Activated CD8-positive, alpha-beta T cell treated with anti-CD3 and anti-CD28 coated beads for 36 hours (primary cell): ENCODE results near the gene MYO1A. TPM values are rescaled to one million over a fixed set of nuclear protein-coding genes. Genes with fewer than 3 reads are reported as not detected.
A peak's percentile ranks its signal among the peaks of the same experiment; 100 is the strongest.
"Not testable (repeated sequence)": the region's sequence is repeated elsewhere in the genome, so short reads cannot be mapped to it uniquely, and the experiment has no call there.

Source experiments
- ATAC-seq: fragments of 200-7000 bp; cut with Tn5 transposase; one replicate; pipeline ENCODE4 v1.10.0; 2021; ENCODE audit warnings: mild to moderate bottlenecking, moderate library complexity
- CTCF ChIA-PET: fragments of 350-600 bp; sonication (Branson Sonifier 250); formaldehyde crosslinking; loops from one replicate; lab custom pipeline; 2021; ENCODE audit warnings: antibody characterized with exemption; lab: Charles Lee
- POLR2A ChIA-PET: fragments of 350-600 bp; sonication (Branson Sonifier 250); formaldehyde crosslinking; loops from one replicate; lab custom pipeline; 2021; ENCODE audit warnings: antibody characterized with exemption; lab: Charles Lee
- DNase-seq: peaks from one replicate; pipeline ENCODE4 v3.0.0-alpha.2; 2020
- H3K27ac Mint-ChIP-seq: one replicate; pipeline ENCODE4 v1.8.0; 2021; ENCODE audit warnings: mild to moderate bottlenecking, mixed read lengths
- H3K27me3 Mint-ChIP-seq: one replicate; pipeline ENCODE4 v1.8.0; 2021; ENCODE audit warnings: mixed read lengths
- H3K36me3 Mint-ChIP-seq: one replicate; pipeline ENCODE4 v1.8.0; 2021; ENCODE audit warnings: low read depth, mixed read lengths
- H3K4me1 Mint-ChIP-seq: one replicate; pipeline ENCODE4 v1.8.0; 2021; ENCODE audit warnings: low read depth, mixed read lengths
- H3K4me3 Mint-ChIP-seq: one replicate; pipeline ENCODE4 v1.8.0; 2021; ENCODE audit warnings: mild to moderate bottlenecking, moderate library complexity, mixed read lengths
- H3K9me3 Mint-ChIP-seq: one replicate; pipeline ENCODE4 v1.8.0; 2021; ENCODE audit warnings: mixed read lengths
- intact Hi-C: fragments of 100-400 bp; cut with micrococcal nuclease; formaldehyde crosslinking; loops from one replicate; pipeline ENCODE4 v1.10.0; 2022
- total RNA-seq, 2 experiments: library from RNA; stranded (reverse); gene quantifications; one replicate each; pipeline ENCODE4 v1.2.3, GENCODE V29; 2021
- TF ChIP-seq, protein P1 (sequence below): fragments of 200-600 bp; IDR thresholded peaks from one replicate; pipeline ENCODE4 v1.8.0; 2022; ENCODE audit warnings: antibody characterized with exemption, mild to moderate bottlenecking

MYO1A gene
- total RNA-seq, 2 experiments from 2014 or later: 2.1 to 2.6 TPM

DNA sequence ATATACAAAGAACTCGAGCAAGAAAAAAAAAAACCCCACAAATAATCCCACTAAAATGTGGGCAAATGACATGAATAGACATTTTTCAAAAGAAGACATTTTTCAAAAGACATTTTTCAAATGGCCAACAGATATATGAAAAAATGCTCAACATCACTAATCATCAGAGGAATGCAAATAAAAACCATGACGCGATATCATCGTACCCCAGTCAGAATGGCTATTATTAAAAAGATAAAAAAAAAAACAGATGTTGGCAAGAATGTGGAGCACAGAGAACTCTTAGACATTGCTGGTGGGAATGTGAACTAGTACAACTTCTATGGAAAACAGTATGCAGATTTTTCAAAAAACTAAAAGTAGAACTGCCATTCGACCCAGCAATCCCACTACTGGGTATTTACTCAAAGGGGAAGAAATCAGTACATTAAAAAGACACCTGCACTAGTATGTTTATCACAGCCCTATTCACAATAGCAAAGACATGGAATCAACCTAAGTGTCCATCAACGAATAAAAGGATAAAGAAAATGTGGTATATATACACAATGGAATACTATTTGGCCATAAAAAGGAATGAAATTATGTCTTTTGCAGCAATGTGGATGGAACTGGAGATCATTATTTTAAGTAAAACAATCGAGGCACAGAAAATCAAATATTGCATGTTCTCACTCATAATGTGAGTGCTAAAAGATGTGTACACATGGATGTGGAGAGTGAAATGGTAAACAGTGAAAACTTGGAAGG, 59.9 kb downstream of the MYO1A start:
- Mint-ChIP-seq H3K27me3 (peaks cover 1% of the 10 kb centered on the region), H3K4me1 (peaks cover 12% of the 10 kb centered on the region), H3K27ac (no peak overlapping the region), H3K9me3 (no peaks in the 10 kb centered on the region), H3K4me3 (no peak overlapping the region), H3K36me3 (no peaks in the 10 kb centered on the region)
- intact Hi-C loops: loop anchor here (2.0 to 10.0 kb wide), 3 partner anchors 145 to 355 kb away; partner anchors contain the start of gene BAZ2A
- POLR2A ChIA-PET: no interaction called here
- CTCF ChIA-PET: interaction anchor here (1.1 to 5.0 kb wide), 4 partner anchors 10 to 233 kb away, joined by 3 to 107 read pairs (median 49); no protein-coding TSS in a partner anchor
- TF ChIP-seq, protein P1, sequence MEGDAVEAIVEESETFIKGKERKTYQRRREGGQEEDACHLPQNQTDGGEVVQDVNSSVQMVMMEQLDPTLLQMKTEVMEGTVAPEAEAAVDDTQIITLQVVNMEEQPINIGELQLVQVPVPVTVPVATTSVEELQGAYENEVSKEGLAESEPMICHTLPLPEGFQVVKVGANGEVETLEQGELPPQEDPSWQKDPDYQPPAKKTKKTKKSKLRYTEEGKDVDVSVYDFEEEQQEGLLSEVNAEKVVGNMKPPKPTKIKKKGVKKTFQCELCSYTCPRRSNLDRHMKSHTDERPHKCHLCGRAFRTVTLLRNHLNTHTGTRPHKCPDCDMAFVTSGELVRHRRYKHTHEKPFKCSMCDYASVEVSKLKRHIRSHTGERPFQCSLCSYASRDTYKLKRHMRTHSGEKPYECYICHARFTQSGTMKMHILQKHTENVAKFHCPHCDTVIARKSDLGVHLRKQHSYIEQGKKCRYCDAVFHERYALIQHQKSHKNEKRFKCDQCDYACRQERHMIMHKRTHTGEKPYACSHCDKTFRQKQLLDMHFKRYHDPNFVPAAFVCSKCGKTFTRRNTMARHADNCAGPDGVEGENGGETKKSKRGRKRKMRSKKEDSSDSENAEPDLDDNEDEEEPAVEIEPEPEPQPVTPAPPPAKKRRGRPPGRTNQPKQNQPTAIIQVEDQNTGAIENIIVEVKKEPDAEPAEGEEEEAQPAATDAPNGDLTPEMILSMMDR: no peak
- ATAC-seq (no peak), DNase-seq (no peak)

DNA sequence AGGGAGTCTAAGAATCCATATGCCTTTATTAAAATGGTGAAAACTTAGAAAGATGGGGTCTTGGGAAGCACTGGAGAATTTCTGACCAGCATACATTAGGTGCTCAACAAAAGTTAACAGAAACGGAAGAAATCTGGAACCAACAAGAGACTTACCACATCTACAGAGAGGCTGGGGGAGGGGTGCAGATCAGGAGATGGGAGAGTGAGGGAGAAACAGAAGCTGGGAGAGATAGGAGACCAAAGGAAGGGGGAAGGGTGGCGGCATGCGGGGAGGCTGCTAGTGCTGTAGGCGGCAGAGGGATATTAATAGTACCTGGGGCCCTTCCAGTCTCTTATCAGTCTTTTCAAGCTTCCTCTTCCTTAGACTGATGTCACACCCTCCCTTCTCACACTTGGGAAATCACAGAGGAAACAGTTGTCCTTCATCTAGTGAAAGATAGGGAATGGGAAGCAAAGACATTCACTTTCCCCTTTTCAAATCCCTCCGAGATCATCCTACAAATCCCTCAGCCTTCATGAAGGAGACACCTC, 61.7 kb downstream of the MYO1A start:
- Mint-ChIP-seq H3K9me3 (no peaks in the 10 kb centered on the region), H3K27me3 (peaks cover 1% of the 10 kb centered on the region), H3K4me3 (no peak overlapping the region), H3K27ac (no peak overlapping the region), H3K4me1 (peaks cover 12% of the 10 kb centered on the region), H3K36me3 (no peaks in the 10 kb centered on the region)
- TF ChIP-seq, protein P1: no peak
- no peak for ATAC-seq
- ChIA-PET POLR2A (no interaction called here), CTCF (interaction anchor here (0.6 to 5.0 kb wide), 43 partner anchors 9 to 364 kb away, joined by 3 to 107 read pairs (median 4); partner anchors contain the start of genes HSD17B6, LRP1-AS, MYO1A and STAT6)
- intact Hi-C loops: loop anchor here (2.0 to 10.0 kb wide), 2 partner anchors 143 to 229 kb away; no protein-coding TSS in a partner anchor
- DNase-seq: no peak

DNA sequence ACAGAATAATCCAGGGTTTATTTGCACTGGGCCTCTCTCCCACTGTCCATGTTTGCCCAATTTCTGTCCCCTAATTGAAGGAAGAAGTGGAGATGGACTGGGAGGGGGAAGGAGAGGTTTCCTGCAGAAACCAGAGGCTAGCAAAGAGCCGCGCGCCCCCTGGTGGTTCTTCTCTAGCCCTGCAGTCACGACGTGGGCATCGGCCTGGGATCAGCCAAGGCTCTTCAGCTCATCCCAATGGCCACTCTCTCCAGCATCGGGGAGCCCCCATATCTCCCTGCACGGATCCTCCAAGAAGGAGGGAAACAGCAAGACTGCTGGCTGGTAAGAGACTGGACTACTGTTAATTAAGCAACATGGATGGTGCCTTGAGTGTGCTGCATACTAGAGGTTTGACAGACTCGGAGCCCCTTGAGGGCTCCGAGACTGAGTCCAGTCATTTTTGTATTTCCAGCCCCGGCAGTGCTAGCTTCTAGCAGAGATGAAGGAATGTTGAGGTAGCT, 62.3 kb downstream of the MYO1A start:
- peaks cover 1% of the 10 kb centered on the region for H3K27me3 Mint-ChIP-seq
- no peaks in the 10 kb centered on the region for H3K9me3 Mint-ChIP-seq
- TF ChIP-seq, protein P1: peak; percentile 97
- H3K36me3 Mint-ChIP-seq: no peaks in the 10 kb centered on the region
- intact Hi-C loops: loop anchor here (2.0 to 10.0 kb wide), 2 partner anchors 143 to 229 kb away; no protein-coding TSS in a partner anchor
- H3K27ac Mint-ChIP-seq: no peak overlapping the region
- H3K4me1 Mint-ChIP-seq: peaks cover 12% of the 10 kb centered on the region
- H3K4me3 Mint-ChIP-seq: no peak overlapping the region
- ATAC-seq: peak; percentile 77
- CTCF ChIA-PET: interaction anchor here (0.6 to 5.0 kb wide), 43 partner anchors 8 to 363 kb away, joined by 3 to 107 read pairs (median 4); partner anchors contain the start of genes HSD17B6, LRP1-AS, MYO1A and STAT6
- DNase-seq: peak; percentile 81
- POLR2A ChIA-PET: interaction anchor here (0.5 to 0.6 kb wide), 2 partner anchors 139 to 311 kb away, joined by 3 read pairs; no protein-coding TSS in a partner anchor

DNA sequence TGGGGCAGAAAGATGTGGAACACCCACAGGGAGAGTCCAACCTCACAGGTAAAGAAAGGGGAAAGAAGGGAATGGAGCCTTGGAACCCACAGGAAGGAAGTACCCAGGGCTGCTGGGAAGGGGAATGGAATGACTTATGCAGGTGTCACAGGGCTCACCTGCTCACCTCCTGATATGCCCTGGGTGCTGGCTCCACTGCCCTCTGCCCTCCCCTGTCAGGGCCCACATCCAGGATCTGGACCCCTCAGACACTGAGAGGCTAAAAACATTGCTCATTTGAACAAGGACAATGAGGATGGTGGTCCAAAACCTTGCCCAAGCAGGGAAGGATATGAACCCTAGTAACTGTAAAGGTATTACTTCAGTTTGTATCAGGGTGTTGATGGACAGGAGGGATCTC, 62.9 kb downstream of the MYO1A start:
- H3K4me3 Mint-ChIP-seq: no peak overlapping the region
- no peak overlapping the region for H3K27ac Mint-ChIP-seq
- H3K4me1 Mint-ChIP-seq: peaks cover 12% of the 10 kb centered on the region
- ATAC-seq (no peak), DNase-seq (no peak)
- intact Hi-C loops: loop anchor here (10.0 kb wide), 1 partner anchor 142 kb away; no protein-coding TSS in a partner anchor
- TF ChIP-seq, protein P1: no peak
- peaks cover 1% of the 10 kb centered on the region for H3K27me3 Mint-ChIP-seq
- no peaks in the 10 kb centered on the region for H3K36me3 Mint-ChIP-seq
- ChIA-PET POLR2A (interaction anchor here (0.5 to 0.6 kb wide), 3 partner anchors 79 to 311 kb away, joined by 3 read pairs; no protein-coding TSS in a partner anchor), CTCF (interaction anchor here (0.9 to 5.0 kb wide), 26 partner anchors 7 to 362 kb away, joined by 3 to 107 read pairs (median 4); partner anchors contain the start of gene STAT6)
- no peaks in the 10 kb centered on the region for H3K9me3 Mint-ChIP-seq

DNA sequence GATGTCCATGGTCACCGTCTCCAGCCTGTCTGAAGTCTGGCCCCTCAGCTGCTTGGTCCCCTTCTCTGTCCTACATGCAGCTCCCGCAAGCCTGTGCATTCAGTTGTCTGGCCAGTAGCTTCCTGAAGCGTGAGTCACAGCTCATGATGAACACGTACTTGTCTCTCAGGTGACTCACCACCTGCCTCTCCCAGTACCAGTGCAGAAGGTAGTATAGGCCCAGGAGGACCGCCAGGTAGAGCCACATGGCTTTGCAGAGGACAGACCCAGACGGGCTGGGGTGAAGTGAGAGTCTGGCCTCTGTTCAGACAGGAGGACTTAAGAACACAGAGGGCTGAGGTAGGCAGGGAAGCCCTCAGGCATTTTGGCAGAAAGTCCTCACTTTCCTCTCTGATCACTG, 64.2 kb downstream of the MYO1A start:
- H3K9me3 Mint-ChIP-seq, H3K4me3 Mint-ChIP-seq, H3K27ac Mint-ChIP-seq, POLR2A ChIA-PET, H3K36me3 Mint-ChIP-seq, H3K27me3 Mint-ChIP-seq, H3K4me1 Mint-ChIP-seq: not testable (repeated sequence)
- DNase-seq (peak; percentile 32), ATAC-seq (peak; percentile 84)
- CTCF ChIA-PET: interaction anchor here (3.0 to 5.0 kb wide), 3 partner anchors 14 to 229 kb away, joined by 19 to 107 read pairs (median 78); no protein-coding TSS in a partner anchor
- intact Hi-C loops: loop anchor here (10.0 kb wide), 1 partner anchor 141 kb away; no protein-coding TSS in a partner anchor
